Sciatic nerve (tissue), 2 donors: ENCODE results near the gene INSYN1. TPM values are rescaled to one million over a fixed set of nuclear protein-coding genes. Genes with fewer than 3 reads are reported as not detected.
"Not testable (repeated sequence)": the region's sequence is repeated elsewhere in the genome, so short reads cannot be mapped to it uniquely, and the experiment has no call there.

Experiments used
- ATAC-seq: fragments of 200-7000 bp; cut with Tn5 transposase; one replicate; pipeline ENCODE4 v1.9.1; 2020; ENCODE audit warnings: mild to moderate bottlenecking, moderate library complexity
- DNase-seq: peaks from one replicate; pipeline ENCODE4 v3.0.0-alpha.2; 2020; ENCODE audit warnings: low spot score
- intact Hi-C: fragments of 100-400 bp; cut with DNase I; formaldehyde crosslinking; loops from one replicate; pipeline ENCODE4 v1.14.2; 2022
- total RNA-seq: library from RNA; stranded (reverse); fragmentation: NEBNext Ultra II Directional; extraction: Animal tissue kit (Norgen Biotek cat#: 25700); gene quantifications from one replicate; pipeline ENCODE4 v1.2.1, GENCODE V29; 2021
- donor health status: DM: no; HTN: no; CAD: no.
- donor health status: DM: no; HTN: no; CAD: no.

The INSYN1 gene
- total RNA-seq, 1 donor from 2014 or later: 7.8 TPM

- no peak for ATAC-seq
- intact Hi-C loops: no loop called here
These were observed 25.7 kb downstream of the INSYN1 start for GRCh38 chr15:73727330-73727976.

DNA sequence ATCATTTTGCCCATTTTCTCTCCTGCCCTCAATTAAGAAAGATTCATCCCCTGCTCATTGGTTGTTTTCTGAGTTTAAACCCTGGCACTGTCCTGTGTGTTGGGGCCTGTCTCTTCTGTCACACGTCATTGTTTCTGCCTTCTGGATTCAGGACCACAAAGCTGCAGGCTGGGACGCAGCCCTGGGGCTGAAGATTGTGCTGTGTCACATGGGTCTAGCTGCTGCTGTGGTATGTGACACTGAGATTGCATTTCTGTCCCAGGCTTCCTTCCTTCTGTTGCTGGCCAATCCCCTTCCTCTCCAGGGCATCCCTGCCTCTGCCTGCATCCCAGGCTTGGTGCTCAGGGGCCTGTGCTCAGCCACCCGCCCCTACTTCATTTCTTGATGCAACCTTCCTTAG is 28.9 kb downstream of the INSYN1 start:
- ATAC-seq (no peak), DNase-seq (no peak)
- intact Hi-C loops: no loop called here

More at GRCh38 chr15:73727330-73727976, 25.7 kb downstream of the INSYN1 start:
- DNase-seq: no peak

GRCh38 chr15:73723191-73723590 is 30.0 kb downstream of the INSYN1 start:
- ATAC-seq: peak; percentile 49
- no peak for DNase-seq
- intact Hi-C loops: no loop called here

- DNase-seq (no peak), ATAC-seq (no peak)
- intact Hi-C loops: no loop called here
These were observed 30.7 kb downstream of the INSYN1 start for GRCh38 chr15:73722425-73722824.

DNA sequence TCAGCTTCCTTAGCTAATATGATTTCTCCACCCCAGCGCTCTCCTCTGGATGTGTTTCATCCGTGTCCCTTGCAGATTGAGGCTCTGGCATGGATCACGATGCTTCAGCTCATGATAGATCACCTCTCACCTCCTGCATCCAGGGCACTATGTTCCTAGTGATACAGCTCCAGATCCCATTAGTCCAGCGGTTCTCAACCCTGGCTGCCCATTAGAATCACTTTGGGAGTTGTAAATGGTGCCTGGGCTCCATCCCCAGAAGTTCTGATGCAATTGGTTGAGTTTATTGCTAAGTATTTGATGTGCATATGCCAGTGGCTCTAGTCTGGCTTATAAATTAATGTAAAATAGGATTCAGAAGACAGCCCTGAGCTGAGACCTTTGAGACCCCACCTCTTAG is 34.5 kb downstream of the INSYN1 start:
- ATAC-seq (no peak), DNase-seq (no peak)
- intact Hi-C loops: no loop called here

GRCh38 chr15:73717802-73718201 is 35.3 kb downstream of the INSYN1 start:
- intact Hi-C loops: no loop called here
- ATAC-seq (no peak), DNase-seq (no peak)

GRCh38 chr15:73717206-73717605 is 35.9 kb downstream of the INSYN1 start:
- intact Hi-C loops: no loop called here
- DNase-seq (no peak), ATAC-seq (no peak)

- intact Hi-C loops: no loop called here
These were observed 36.7 kb downstream of the INSYN1 start for GRCh38 chr15:73716417-73716816.

GRCh38 chr15:73715417-73715816 is 37.7 kb downstream of the INSYN1 start:
- intact Hi-C loops: no loop called here
- DNase-seq (no peak), ATAC-seq (no peak)

More at GRCh38 chr15:73716417-73716816, 36.7 kb downstream of the INSYN1 start:
- DNase-seq (no peak), ATAC-seq (no peak)

DNA sequence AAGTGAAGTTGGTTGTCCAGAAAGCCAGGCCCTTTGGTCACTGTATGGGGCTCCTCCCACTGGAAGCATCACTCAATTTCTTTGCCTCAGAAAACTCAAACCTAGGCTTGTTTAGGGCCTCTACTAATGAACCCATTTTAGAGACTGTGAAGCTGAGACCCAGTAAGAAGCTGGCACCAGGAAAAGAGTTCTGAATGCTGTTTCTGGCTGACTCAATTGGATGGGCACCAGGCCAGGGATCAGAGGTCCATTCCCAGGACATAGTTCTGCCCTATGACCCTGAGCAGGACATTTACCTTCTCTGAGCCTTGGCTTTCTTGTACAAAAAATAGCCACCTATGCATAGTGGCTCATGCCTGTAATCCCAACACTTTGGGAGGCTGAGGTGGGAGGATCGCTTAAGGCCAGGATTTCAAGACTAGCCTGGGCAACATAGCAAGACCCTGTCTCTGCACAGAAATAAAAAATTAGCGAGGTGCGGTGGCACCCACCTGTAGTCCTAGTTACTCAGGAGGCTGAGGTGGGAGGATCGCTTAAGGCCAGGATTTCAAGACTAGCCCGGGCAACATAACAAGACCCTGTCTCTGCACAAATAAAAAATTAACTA is 38.4 kb downstream of the INSYN1 start:
- DNase-seq (no peak), ATAC-seq (no peak)
- intact Hi-C loops: no loop called here

- ATAC-seq (no peak), DNase-seq (no peak)
- intact Hi-C loops: no loop called here
These were observed 41.0 kb downstream of the INSYN1 start for GRCh38 chr15:73712107-73712506.

DNA sequence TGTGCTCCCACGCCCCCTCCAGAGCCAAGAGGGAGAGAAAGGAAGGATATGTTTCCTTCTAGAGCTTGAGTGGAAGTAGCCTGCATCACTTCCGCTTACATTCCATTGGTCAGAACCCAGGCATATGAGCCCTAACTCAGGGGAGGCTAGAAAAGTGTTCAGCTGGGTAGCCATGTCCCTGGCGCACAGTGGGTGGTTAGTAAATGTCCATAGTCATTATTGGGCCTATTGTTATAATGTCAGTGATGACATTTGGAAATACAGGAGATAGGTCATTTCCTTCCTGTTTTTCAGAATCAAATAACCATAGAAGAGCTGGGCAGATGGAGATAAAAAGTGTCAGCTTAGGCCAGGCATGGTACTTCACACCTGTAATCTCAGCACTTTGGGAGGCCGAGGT is 41.6 kb downstream of the INSYN1 start:
- no peak for ATAC-seq

DNA sequence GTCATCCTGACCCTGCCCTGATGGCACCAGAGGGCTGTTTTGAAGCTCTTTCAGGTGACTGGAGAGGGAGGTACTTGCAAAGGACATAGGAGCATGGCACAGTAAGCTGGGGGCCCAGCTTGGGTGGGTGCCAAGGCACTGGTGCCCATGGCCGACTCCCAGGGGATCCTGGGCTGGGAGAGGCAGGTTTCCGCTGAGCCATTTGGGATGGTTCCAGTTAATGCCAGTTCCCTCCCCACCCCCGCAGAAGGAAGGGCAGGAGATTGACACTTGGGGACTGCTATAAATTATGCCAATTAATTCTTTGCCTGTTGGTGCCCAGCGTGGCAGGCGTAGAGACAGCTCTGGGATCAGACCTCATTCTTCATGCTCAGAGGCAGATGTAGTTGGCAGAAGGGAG is 42.8 kb downstream of the INSYN1 start:
- ATAC-seq: no peak
- intact Hi-C loops: no loop called here
- DNase-seq: no peak

More for the DNA sequence above, 41.6 kb downstream of the INSYN1 start:
- intact Hi-C loops: no loop called here
- no peak for DNase-seq

- intact Hi-C loops: no loop called here
- DNase-seq: no peak
- no peak for ATAC-seq
These were observed 43.5 kb downstream of the INSYN1 start for GRCh38 chr15:73709686-73710085.

- intact Hi-C loops: no loop called here
- no peak for DNase-seq
- ATAC-seq: no peak
These were observed 43.9 kb downstream of the INSYN1 start for GRCh38 chr15:73709241-73709640.

DNA sequence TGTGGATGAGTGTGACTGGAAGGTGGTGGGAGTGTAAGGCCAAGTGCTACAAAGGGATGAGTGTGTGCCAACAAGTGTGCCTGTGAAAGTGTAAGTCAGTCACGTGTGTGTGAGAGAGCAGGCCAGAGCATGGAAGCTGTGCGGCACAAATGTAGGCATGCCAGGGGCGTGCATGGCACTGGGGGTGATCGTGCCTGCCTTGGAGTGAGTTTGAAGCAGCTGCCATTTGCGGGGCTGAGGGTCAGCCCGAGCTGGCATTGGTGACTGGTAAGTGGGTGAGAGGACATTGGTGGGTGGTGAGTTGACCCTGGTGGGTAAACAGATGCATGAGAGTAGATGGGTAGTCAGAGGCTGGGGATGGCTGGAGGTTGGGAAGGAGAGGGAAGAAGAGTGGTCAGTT is 44.5 kb downstream of the INSYN1 start:
- no peak for ATAC-seq
- intact Hi-C loops: no loop called here

DNA sequence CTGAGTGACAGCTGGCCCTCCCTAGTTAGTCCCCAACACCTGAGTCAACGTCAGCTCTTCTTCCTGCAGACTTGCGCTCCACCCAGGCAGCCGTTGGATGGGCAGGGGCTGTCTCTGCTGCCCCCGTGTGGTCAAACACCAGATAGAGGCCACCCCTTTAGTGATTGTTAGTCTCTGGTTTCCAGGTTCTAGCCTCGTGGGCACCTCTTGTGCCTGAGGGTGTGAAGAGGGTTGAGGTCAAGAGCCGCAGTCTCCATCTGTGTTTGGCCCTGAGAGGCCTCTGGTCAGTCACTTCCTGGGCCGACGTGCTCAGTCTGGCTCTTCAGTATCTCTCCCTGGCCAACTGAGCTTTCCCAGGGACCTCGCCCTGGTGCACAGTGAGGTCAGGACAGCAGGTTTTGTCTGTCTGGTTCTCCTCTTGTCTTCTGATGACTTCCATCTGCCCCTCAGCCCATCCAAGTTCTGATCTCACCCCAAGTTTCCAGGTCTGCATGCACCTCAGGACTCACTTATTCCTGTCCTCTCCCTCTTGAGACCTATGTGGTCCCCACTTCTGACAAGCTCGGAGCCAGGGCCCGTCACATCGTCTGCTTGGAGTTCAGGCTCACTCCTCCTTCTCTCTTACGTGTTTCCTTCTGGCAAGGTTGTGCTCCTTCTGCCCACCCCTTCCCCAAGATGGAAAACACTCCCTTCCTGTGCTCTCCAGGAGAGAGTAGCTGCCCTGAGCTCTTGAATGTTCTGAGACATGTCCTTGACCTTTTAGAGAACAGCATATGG is 48.1 kb downstream of the INSYN1 start:
- ATAC-seq (peak; percentile 71), DNase-seq (peak; percentile 79)
- intact Hi-C loops: no loop called here

More for the DNA sequence above, 44.5 kb downstream of the INSYN1 start:
- DNase-seq: no peak

DNA sequence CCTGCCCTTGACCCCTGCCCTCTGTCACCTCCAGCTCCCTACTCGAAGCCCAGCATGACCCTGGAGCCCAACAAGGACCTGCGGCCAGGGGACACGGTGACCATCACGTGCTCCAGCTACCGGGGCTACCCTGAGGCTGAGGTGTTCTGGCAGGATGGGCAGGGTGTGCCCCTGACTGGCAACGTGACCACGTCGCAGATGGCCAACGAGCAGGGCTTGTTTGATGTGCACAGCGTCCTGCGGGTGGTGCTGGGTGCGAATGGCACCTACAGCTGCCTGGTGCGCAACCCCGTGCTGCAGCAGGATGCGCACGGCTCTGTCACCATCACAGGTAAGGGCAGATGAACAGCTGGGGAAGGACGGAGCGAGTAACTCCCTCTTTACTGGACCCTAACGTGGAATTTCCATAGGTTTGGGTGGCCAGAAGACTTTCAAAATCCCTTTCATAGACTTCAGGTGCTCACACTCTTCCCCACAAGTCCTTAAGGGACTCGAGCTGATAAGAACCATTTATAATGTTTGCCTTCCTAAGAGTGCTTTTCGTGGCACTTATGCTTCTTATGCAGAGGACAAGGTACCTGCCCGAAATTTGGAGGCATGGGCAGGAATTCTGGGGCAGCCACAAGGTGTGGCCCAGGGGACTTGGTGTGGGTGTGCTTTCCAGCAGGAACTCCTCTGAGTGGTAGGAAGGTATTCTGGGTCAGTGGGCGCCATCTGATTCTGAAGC is 48.8 kb downstream of the INSYN1 start:
- intact Hi-C loops, DNase-seq, ATAC-seq: not testable (repeated sequence)

DNA sequence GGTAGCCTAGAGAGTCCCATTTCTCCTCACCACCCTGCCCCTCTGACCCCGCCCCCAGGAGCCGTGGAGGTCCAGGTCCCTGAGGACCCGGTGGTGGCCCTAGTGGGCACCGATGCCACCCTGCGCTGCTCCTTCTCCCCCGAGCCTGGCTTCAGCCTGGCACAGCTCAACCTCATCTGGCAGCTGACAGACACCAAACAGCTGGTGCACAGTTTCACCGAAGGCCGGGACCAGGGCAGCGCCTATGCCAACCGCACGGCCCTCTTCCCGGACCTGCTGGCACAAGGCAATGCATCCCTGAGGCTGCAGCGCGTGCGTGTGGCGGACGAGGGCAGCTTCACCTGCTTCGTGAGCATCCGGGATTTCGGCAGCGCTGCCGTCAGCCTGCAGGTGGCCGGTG is 49.5 kb downstream of the INSYN1 start:
- DNase-seq, intact Hi-C loops, ATAC-seq: not testable (repeated sequence)
